GM12873 (cell line): ENCODE data around the gene CYB561D1.

Source experiments
- CTCF ChIP-seq: IDR thresholded peaks from 2 replicates; pipeline ENCODE4 v1.5.1; 2012; ENCODE audit warnings: low read depth, mild to moderate bottlenecking, moderate library complexity, low read length, control low read depth; ENCODE audit not compliant: insufficient read depth; ENCODE audit errors: missing control alignments

The CYB561D1 gene

DNA sequence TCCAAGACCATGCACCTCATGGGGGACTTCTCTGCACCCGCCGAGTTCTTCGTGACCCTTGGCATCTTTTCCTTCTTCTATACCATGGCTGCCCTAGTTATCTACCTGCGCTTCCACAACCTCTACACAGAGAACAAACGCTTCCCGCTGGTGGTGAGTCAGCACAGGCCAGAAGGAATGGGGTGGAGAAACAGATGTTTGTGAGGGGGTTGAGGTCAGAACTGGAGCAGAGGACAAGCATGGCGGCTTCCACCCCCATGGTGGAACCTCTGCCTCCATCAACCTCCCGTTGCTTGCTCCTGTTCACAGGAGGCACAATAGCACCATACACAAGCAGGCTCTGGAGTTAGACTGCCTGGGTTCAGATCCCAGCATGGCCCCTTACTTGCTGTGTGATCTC is 17.1 kb upstream of the CYB561D1 start:
- TF ChIP-seq CTCF, result no peak

GRCh38 chr1:109477821-109478220 is 16.1 kb upstream of the CYB561D1 start:
- no peak for TF ChIP-seq CTCF

DNA sequence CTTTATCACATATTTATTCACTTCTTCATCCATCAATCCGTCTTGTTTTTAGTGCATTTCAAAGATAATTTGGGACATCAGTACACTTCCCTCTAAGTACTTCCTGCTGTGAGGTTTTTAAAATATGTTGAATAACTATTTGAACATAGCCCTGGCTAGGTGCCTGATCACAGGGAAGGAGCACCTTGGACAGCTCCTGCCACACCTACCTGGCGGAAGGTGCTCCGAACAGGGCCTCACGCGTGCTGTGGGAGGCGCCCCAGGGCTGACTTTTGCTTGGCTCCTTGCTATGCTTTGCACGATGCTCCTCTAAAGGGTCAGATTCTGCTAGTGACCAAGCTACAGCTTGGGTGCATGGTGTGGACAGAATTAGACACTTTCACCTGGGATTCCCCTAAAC is 15.1 kb upstream of the CYB561D1 start:
- TF ChIP-seq CTCF, result no peak

GRCh38 chr1:109479311-109479710 is 14.6 kb upstream of the CYB561D1 start:
- no peak for TF ChIP-seq CTCF

GRCh38 chr1:109479901-109480300 is 14.0 kb upstream of the CYB561D1 start:
- no peak for TF ChIP-seq CTCF

DNA sequence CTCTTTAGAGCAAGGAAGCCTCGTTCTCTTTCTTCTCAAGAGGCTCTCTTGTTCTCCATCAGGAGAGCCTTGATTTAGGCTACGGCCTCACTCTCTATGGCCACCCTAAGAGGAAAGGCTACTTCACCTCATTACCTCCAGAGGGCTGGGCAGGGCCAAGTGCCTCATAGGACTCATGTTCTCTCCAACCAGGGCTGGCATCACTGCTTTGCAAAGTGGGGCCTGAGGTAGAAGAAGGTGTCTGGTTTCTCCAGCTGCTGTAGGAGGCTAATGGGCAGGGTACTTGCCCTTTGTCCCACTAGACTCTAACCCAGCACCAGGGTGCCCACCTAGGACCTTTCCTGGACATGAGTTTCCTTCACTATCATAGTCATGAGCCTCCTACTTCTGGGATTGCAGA is 12.2 kb upstream of the CYB561D1 start:
- no peak for TF ChIP-seq CTCF

- no peak for TF ChIP-seq CTCF
These were observed 11.7 kb upstream of the CYB561D1 start for GRCh38 chr1:109482242-109482641.
